ENCODE data around the gene BRD7.

The BRD7 gene

DNA sequence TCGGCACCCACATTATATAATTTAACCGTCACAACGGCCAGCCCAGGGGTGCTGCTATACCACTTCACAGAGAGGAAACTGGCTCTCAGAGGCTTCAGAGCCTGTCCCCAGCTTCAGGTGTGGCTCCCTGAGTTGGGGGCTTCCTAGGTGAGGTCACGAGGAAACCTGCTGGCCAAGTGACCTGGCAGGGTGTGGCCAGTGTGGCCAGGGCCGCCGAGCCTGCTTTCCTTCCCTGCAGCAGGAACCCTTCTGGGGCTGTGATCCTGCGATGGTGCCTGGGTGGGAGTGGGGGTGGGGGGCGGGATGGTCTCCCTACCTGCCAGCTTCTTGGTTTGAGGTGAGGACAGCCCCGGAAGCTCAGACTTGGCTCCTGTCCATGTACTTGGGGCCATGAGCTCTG lies 62.5 kb downstream of the BRD7 start:
- in situ Hi-C loops (cut with HindIII; ENCODE audit: low sequenced_read_pairs): no loop called here

DNA sequence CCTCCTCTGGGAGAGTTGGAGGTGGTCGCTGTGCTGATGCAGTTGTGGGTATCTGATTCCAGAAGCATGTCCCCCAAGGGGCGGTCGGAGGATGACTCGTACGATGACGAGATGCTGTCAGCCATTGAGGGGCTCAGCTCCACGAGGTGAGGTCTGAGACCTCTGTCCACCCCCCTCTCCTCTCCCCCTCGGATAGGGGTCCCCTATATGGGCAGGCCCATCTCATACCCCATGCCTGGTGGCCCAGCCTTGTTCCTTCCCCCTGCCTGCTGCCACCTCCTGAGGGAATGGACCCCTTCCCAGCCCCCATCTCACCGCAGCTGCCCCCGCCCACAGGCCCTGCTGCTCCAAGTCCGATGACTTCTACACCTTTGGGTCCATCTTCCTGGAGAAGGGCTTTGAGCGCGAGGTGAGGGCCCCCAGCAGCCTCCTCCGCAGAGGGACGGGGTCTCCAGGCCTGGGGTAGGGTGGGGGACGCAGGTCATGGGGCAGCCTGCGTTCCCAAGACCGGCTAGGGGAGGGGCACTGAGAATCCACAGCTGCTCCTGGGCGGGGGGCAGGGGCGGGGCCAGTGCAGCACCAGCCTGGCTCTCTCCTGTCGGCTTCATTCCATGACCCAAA lies 63.2 kb downstream of the BRD7 start:
- in situ Hi-C loops (cut with HindIII; ENCODE audit: low sequenced_read_pairs): no loop called here

DNA sequence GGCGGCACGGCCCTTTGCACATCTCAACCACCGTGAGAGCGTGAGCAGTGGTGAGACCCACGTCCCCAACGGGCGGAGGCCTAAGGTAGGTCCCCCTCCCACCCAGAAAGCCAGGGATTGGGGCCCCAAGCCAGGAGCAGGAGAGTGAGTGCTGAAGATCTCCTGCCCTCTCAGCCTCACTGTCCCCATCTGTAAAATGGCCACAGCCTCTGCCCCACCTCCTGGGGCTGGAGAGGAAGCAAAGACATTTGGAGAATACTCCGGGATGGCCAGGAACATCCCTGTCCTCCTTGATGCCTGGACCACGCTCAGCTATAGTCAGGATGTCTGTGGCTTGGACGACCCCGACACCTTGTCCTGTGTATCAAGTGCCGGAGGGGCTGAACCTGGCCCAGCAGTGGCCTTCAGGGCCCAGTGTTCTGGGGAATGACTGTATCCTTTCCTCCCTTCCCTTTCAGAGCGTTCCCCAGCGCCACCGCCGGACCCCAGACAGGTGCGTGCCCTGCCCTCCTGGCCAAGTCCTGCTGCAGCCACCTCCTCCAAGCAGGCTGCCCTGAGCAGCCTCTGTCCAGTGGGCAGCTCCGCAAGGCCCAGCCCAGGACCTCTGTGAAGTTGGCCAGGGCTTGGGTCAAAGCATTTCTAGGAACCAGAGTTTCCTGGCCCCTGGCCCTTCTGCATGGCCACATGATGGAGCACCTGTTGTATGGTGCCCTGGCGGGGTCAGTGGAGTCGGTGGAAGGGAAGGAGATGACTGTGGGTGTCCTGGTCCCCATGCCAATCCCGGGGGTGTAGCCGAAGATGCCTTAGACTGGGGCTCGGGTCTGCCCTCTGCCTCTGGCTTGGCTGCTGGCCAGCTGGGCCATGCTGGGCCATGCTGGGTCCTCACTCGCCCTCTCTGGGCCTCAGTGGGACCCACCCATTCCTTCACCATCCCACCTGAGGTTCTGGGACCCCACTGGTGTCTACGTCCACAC lies 64.0 kb downstream of the BRD7 start:
- in situ Hi-C loops (cut with HindIII; ENCODE audit: low sequenced_read_pairs): no loop called here

DNA sequence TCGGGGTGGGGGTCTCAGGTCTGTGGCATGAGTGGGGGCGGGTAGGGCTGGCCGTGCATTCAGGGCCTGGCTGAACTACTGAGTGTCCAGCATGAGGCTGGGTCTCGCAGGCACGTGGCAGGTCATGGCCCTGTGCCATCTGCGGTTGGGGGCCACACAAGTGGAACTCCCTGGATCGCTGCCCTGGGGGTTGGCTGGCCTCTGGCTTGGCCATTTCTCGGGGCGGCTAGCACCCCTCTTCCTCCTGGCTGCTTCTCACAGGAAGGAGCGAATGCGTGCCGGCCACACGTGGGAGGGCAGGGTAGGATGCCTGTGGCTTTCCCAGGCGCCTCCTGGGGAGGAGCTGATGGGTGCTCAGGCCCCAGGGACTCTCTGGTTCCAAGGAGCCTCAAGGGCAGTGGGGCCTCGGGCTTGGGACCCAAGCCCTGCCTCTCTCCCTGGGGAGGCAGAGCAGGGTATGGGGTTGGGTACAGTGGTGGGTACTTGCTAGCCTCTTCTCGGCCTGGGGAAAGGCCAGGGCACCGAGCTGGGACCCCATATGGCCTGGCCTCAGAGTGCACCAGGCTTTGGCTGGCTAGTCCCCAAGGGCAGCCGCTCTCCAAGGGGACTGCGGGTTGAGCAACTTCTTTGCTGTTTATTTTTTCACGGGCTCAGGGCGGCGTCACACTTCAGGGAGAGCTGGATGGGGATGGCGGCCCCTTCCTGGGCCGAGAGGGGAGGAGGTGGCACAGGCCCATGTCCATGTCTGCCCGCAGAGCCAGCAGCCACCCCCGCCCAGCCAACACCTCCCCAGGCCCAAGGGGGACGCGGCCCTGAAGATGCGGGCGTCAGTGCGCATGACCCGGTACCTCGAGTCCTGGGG lies 65.0 kb downstream of the BRD7 start:
- in situ Hi-C loops (cut with HindIII; ENCODE audit: low sequenced_read_pairs): no loop called here

DNA sequence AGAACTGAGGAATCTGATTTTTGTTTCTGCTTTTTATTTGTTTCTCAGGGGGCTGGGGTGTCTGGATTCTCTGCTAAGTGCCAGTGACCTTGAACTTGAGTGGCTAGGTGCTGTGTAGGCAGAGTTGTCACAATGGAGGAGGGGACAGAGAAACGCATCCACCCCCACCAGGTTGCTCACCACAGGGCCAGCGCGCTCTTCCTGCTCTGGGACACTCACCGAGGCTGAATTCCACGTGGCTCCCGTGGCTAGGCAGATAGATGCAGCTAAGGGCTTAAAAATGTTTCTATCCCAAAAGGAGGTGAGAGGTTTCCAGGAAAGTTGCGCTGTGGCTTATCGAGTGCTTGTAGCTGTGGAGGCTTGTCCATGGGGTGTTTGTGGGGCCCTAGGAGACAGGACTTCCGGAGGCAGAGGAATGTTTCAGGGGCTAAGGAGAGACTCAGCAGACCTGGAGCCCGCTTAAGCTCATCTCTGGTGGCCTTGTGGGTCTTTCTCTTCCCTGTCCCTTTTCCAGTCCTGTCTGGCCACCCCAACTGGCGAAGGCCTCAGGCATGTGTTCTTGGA lies 65.7 kb downstream of the BRD7 start:
- in situ Hi-C loops (cut with HindIII; ENCODE audit: low sequenced_read_pairs): no loop called here

DNA sequence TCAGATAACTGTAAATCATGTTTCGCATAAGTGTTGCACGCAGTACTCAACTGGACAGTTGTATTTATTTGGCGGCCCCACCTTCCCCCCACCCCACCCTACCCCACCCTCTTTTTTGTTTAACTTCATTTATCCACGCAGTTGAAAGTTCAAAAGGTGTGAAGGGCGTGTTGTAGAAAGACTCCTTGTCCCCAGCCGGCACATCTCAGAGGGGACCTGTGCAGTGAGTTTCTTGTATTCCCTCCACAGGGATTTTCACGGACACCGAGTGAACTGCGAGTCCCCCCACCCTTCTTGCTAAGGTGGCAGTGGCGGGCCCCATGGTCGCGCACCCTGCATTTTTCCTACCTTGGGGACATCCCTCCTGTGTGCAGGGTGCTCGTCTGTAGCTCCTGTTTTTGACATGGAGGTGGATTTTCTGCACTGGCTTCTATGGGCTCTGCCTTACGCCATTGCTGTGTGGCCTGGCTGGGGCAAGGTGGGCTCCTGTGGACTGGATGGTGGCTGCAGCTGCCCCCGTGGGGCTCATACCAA lies 66.2 kb downstream of the BRD7 start:
- in situ Hi-C loops (cut with HindIII; ENCODE audit: low sequenced_read_pairs): no loop called here

DNA sequence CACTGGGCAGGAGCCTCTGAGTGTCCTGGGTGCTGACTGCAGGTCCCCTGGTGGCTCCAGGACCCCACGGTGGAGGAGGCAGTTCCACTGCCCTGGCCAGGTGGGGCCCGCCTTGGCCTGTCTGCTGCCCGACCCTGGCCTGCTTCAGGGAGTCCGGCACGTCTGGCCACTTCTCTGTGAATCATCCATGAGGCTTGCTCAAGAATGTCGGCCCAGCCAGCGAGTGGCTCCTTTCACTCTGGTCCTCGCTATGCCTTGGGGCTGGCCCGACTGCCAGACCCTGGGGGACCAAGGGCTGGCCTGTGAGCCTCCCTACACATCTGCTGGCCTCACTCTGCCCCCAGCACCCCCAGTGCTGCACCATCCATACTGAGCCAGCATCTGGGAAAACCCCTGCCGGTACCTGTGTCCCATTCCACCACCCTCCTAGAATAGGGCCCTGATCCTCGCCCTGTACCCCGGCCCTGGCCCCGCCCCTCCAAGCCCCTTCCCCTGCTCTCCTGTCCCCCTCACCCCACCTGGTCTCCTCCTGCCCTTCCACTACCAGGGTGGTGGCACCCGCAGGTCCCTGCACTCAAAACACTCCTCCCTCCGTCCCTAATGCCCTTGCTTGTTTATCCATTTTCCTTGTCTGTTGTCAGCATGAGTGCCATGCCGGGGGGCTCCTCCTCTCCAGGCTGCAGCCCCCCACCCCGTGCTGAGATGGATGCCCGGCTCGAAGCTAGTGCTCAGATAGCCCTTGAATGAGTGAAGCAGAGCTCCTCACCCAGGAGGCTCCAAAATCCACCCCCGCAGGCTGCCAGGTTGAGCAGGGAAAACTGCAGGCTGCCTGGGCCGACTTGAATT lies 66.9 kb downstream of the BRD7 start:
- in situ Hi-C loops (cut with HindIII; ENCODE audit: low sequenced_read_pairs): no loop called here

DNA sequence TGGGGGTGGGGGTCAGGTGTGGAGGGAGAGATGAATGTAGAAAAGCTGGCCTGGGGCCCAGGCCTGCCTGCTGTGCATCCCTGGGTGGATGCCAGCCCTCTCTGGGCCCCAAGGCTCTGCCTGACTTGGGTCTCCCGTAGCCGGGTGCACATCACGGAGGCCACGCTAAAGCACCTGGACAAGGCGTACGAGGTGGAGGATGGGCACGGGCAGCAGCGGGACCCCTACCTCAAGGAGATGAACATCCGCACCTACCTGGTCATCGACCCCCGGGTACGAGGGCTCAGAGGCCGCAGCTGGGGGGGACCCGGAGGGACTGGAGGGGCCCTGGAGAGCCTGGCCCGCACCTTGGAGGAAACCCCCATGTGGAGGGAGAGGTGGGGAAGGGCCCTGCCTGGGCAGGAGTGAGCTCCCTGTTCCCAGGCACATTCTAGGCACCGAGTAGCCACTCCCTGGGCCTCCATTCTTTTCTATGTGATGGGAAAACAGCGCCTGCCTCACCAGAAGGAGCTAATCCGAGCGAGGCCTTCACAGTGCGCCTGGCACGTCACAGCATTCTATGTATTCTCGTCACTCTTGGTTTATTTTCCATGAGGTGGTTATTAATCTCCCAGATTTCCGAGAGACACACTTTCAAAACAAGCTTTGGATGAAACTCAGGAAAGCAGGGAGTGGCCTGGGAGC lies 67.7 kb downstream of the BRD7 start:
- in situ Hi-C loops (cut with HindIII; ENCODE audit: low sequenced_read_pairs): no loop called here

DNA sequence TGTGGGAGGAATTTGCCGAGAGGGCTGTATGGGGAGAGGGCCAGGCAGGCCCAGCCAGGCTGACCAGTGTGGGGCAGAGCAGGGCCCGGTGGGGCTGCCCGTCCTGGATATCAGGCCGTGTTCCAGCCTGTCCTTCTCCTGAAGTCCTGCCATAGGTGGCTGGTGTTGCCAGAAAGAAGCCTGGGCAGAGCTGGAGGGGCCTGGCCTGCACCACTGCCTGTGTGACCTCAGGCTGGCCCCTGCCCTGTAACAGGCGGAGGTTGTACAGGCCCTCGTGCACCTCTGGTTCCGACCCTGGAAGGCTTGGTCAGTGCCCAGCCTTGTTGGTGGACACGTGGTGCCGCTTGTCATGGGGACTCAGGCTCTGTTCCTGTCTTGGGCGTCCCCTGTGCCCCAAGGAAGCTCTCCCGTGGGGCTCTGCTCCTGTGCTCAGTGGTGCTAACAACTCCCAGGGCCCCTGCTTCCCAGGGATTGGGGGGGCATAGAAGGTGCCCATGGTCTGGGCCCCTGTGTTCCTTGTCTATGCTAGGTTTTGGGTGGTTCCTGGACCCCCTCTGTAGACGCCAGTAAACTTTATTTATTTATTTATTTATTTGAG lies 69.2 kb downstream of the BRD7 start:
- in situ Hi-C loops (cut with HindIII; ENCODE audit: low sequenced_read_pairs): no loop called here

DNA sequence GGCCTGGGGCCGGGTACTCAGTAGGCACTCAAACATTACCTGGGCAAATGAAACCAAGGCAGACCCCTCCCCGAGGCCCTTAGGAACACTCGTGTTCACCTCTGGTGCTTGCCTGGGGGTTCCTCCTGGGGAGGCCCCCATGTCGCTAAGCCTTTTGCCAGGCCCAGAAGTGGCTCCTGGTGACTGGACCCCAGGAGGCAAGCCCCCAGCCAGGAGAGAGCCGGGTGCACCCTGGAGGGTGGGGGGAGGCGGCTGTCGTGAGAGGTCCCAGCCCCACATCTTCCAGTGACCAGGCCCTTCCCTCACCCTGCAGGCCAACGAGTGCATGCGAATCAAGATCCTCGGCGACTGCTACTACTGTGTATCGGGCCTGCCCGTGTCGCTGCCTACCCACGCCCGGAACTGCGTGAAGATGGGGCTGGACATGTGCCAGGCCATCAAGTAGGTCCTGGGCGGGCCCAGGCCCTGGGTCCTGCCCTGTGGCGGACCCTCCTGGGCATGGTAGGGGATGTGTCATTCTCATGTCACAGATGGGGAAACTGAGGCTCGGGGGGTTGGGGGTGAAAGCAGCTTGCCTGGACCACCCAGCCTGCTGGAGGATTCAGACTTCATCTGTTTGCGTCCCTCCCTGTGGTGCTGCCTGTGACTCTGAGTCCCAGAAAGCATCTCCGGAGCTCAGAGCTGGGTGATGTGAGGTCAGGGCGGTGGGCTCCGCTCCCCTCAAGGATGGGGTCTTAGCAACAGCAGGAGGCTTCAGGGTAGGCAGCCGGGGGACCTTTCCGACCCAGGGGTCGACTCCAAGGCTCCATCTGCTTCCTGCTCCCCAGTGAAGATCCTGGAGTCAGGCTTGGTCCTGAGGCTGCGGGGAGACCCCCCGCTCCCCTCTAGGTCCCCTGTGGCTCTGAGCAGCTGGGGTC lies 69.9 kb downstream of the BRD7 start:
- in situ Hi-C loops (cut with HindIII; ENCODE audit: low sequenced_read_pairs): no loop called here

DNA sequence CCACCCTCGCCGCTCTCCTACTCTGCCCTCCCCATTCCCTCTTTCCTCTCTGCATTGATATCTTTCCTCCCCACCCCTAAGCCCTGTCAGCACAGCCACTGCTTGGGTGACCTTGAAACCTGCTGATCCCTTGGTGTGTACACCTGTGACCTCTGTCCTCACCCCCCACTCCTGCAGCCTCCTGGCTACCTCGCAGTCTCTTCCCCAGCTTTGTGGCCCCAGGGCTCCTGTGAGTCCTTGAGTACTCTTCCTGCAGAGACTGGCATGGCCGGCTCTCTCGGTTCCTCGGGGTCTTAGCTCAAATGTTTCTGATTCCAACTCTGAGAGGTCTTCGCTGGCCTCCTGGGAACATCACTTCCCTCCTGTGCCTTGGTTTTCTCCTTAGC lies 70.7 kb downstream of the BRD7 start:
- in situ Hi-C loops (cut with HindIII; ENCODE audit: low sequenced_read_pairs): no loop called here

DNA sequence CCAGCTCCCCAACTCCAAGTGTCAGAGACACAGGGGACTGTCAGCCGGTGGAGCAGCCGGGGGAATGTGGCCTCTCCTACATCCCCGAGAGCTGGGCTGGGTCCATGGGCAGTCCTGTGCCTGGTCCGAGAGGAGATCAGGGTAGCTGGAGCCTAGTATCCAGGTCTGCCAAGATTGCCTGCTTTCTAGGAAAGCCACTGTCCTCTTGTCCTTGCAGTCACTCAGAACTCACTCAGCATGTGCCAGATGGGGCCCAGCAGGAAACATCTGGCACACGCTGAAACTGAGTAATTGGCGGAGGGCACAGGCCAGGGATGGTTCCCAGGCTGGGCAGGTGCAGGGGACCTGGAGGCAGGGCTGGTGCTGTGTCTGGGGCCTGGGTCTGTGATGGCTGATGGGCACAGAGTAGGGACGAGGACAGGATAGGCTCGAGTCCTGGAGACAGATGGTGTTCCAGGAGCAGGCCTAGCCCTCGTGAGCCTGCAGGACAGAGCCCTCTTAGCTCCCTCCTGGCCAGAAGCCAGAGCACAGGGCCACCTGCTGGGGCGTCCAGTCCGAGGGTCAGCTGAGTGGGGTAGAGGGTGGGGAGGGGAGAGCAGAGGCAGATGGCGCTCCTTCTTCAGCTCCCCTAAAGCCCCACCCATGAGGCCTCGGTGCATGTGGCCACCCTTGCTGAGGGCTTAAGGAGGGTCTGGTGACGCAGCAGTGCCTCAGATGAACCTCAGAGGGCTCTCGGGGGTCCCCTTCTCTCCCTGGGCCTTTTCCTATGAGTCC lies 71.3 kb downstream of the BRD7 start:
- in situ Hi-C loops (cut with HindIII; ENCODE audit: low sequenced_read_pairs): no loop called here

DNA sequence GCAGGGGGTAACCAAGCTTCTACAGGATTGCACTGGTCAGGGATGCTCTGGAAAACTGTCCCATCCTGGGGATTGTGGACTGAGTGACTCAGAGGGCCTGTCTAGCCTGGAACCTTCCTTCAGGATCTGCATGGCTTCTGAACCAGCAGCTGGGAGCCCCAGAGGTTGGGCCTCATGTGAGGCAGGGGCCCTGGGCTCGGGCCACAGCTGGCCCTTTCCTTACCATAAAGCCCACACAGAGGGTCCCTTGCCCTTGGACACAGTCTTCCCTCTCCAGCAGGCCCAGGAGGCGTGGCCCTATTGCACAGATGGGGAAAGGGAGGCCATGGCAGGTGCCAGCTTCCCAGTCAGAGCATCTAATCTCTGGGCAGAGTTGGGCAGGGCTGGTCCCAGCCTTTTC lies 72.0 kb downstream of the BRD7 start:
- in situ Hi-C loops (cut with HindIII; ENCODE audit: low sequenced_read_pairs): no loop called here

DNA sequence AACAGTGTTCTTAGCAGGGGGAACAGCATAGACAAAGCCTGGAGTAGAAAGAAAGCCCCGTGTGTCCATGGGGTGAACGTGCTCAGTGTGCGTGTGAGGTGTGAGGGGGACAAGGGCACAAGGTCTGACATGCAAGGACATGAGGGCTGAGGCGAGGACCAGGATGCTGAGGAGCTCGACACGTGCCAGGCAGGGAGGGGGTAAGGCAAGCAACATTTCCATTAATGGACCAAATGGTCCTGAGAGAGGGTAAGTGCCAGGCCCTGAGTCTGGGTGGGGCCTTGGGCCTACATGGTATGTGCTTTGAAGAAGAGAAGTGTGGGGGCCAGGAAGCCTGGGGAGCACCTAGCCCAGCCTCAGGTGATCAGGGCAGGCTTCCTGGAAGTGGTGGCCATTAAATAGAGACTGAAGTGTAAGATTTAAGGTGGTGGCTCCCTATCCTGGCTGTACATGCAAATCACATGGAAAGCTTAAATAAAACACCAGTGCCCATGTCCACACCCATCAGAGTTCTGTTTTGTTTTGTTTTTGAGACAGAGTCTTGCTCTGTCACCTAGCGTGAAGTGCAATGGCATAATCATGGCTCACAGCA lies 73.2 kb downstream of the BRD7 start:
- in situ Hi-C loops (cut with HindIII; ENCODE audit: low sequenced_read_pairs): no loop called here

DNA sequence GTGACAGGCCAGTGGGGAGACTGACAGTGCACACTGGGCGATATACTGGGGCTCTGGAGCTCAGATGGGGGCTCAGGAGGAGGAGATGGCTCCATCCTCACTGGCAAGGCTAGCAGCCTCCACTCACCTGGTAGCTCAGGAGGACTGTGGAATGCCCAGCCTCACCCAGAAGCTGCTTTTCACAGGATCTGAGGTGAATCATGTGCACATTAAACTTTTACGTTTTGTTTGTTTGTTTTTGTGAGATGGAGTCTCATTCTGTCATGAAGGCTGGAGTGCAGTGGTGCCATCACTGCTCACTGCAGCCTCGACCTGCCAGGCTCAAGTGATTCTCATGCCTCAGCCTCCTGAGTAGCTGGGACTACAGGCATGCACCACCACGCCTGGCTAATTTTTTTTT lies 73.8 kb downstream of the BRD7 start:
- in situ Hi-C loops (cut with HindIII; ENCODE audit: low sequenced_read_pairs): no loop called here

DNA sequence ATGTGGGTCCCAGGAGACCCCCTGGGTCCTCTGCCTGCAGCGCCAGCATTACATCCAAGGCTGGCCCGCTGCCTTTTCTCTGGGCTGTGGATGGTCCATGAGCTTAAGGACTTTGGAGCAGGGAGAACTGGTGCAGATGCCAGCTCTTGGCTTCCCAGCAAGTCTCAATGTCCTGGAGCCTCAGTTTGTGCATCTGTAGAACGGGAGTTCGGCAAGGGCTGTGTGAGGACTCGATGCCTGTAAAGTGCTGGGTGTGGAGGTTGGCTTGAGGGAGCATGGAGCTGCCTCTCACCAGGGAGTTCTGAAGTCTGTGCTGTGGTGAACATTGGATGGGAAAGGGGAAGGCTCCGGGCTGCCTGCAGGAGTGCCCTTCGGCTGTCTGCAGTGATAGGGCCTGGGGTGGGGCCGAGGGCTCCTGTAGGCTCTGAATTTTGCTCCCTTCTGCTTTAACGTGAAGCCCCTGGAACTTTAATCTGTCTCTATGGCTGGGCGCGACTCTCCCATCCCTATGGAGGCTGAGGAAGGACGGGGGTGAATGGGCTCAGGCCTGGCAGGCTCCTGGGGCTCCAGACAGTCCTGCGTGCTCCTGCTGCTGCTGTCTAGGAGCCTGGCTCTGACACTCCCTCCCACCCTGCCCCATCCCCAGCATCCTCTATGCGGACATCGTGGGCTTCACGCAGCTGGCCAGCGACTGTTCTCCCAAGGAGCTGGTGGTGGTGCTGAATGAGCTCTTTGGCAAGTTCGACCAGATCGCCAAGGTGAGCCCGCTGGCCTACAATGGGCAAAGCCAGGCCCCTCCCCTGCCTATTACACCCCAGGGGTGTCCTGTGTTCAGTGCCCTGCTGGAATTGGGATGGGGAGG lies 74.6 kb downstream of the BRD7 start:
- in situ Hi-C loops (cut with HindIII; ENCODE audit: low sequenced_read_pairs): no loop called here
